SK-N-SH (cell line): ENCODE results near the gene DYRK2. TPM values are rescaled to one million over a fixed set of nuclear protein-coding genes. Genes with fewer than 3 reads are reported as not detected.

Experiments used
- CTCF ChIA-PET: fragments of 300-600, 350-600 bp; formaldehyde crosslinking; extraction: SDS; loops from one replicate; lab custom pipeline; 2021; lab: Yijun Ruan, JAX
- POLR2A ChIA-PET: fragments of 350-600 bp; sonication (Branson Sonifier 250); formaldehyde crosslinking; extraction: SDS; loops from one replicate; lab custom pipeline; 2020; ENCODE audit warnings: antibody characterized with exemption, inconsistent platforms; lab: Yijun Ruan, JAX
- DNase-seq: peaks from one replicate; pipeline ENCODE4 v3.0.0; 2012
- H2AFZ ChIP-seq: fragments of 200-600 bp; sonication (generic); 2 replicates; pipeline ENCODE4 v1.8.1; 2016; ENCODE audit warnings: antibody characterized with exemption, mild to moderate bottlenecking, low read depth
- H3F3A ChIP-seq: fragments of 200-600 bp; sonication (generic); replicated peaks from 2 replicates; pipeline ENCODE3; 2016; ENCODE audit warnings: antibody characterized with exemption, mild to moderate bottlenecking; ENCODE audit not compliant: insufficient read depth
- H3K27ac ChIP-seq, 2 experiments: fragments of 200-500 bp in 1 of 2; fragments of 200-600 bp in 1 of 2; sonication (Bioruptor generic) in 1 of 2; sonication (generic), shearing (Covaris generic) in 1 of 2; 2 replicates each; pipeline versions ENCODE4 v1.5.1 to v1.6.1; 2014 to 2016; ENCODE audit warnings: low read depth in 2 of 2, inconsistent platforms in 1 of 2, low read length in 1 of 2, mild to moderate bottlenecking in 1 of 2, mixed read lengths in 1 of 2
- H3K27me3 ChIP-seq: fragments of 200-600 bp; sonication (generic), shearing (Covaris generic); 2 replicates; pipeline ENCODE4 v1.6.1; 2016; ENCODE audit warnings: mixed run types; ENCODE audit not compliant: insufficient read depth
- H3K36me3 ChIP-seq, 2 experiments: fragments of 200-500 bp in 1 of 2; fragments of 200-600 bp in 1 of 2; sonication (Bioruptor generic) in 1 of 2; sonication (generic) in 1 of 2; replicated peaks in 1 of 2; 2 replicates each; pipeline versions ENCODE3 to v1.5.1; 2014 to 2016; ENCODE audit warnings: low read length in 1 of 2, mild to moderate bottlenecking in 1 of 2; ENCODE audit not compliant: insufficient read depth in 2 of 2, control insufficient read depth in 1 of 2
- H3K4me1 ChIP-seq, 2 experiments: fragments of 200-500 bp in 1 of 2; fragments of 200-600 bp in 1 of 2; sonication (Bioruptor generic) in 1 of 2; sonication (generic), shearing (Covaris generic) in 1 of 2; 2 replicates each; pipeline versions ENCODE4 v1.5.1 to v1.6.1; 2014 to 2016; ENCODE audit warnings: low read depth in 1 of 2, low read length in 1 of 2, mixed run types in 1 of 2; ENCODE audit not compliant: insufficient read depth in 2 of 2, control insufficient read depth in 1 of 2
- H3K4me2 ChIP-seq: fragments of 200-600 bp; sonication (generic), shearing (Covaris generic); 2 replicates; pipeline ENCODE4 v1.6.1; 2017; ENCODE audit warnings: mixed run types
- H3K4me3 ChIP-seq, 2 experiments: fragments of 200-500 bp in 1 of 2; fragments of 200-600 bp in 1 of 2; sonication (Bioruptor generic) in 1 of 2; sonication (generic), shearing (Covaris generic) in 1 of 2; 2 replicates each; pipeline versions ENCODE4 v1.5.1 to v1.8.1; 2014 to 2016; ENCODE audit warnings: low read depth in 2 of 2, inconsistent platforms in 1 of 2, low read length in 1 of 2, mild to moderate bottlenecking in 1 of 2, mixed read lengths in 1 of 2, moderate library complexity in 1 of 2
- H3K79me2 ChIP-seq: fragments of 200-600 bp; sonication (generic); 2 replicates; pipeline ENCODE4 v1.8.1; 2017; ENCODE audit warnings: mild to moderate bottlenecking; ENCODE audit not compliant: insufficient read depth
- H3K9ac ChIP-seq: fragments of 200-600 bp; sonication (generic); 2 replicates; pipeline ENCODE4 v1.6.1; 2017; ENCODE audit warnings: mixed run types
- H3K9me2 ChIP-seq: fragments of 200-600 bp; sonication (generic); 2 replicates; pipeline ENCODE4 v1.6.1; 2017; ENCODE audit warnings: mixed run types
- H3K9me3 ChIP-seq: fragments of 200-600 bp; sonication (generic); 2 replicates; pipeline ENCODE4 v1.6.1; 2017; ENCODE audit warnings: mixed run types, mild to moderate bottlenecking, moderate library complexity
- H4K20me1 ChIP-seq: fragments of 200-600 bp; sonication (generic); 2 replicates; pipeline ENCODE4 v1.6.1; 2017; ENCODE audit warnings: mild to moderate bottlenecking, mixed run types; ENCODE audit not compliant: insufficient read depth
- CHD2 ChIP-seq: fragments of 150-350 bp; IDR thresholded peaks from 2 replicates; pipeline ENCODE4 v1.6.1; 2018; ENCODE audit warnings: low read length; ENCODE audit not compliant: partially characterized antibody
- CTCF ChIP-seq: fragments of 200-600 bp; sonication (generic); IDR thresholded peaks from 2 replicates; pipeline ENCODE4 v1.6.1; 2017; ENCODE audit warnings: antibody characterized with exemption, mild to moderate bottlenecking, moderate library complexity
- GATA2 ChIP-seq: sonication (generic); formaldehyde crosslinking; IDR thresholded peaks from 2 replicates; pipeline ENCODE4 v1.5.0; 2020; ENCODE audit warnings: mild to moderate bottlenecking, missing genetic modification reagents
- JUND ChIP-seq: IDR thresholded peaks from 2 replicates; pipeline ENCODE4 v1.4.0; 2012
- MAX ChIP-seq: IDR thresholded peaks from 2 replicates; pipeline ENCODE4 v1.4.0; 2012; ENCODE audit warnings: low read depth
- MEF2A ChIP-seq: IDR thresholded peaks from 2 replicates; pipeline ENCODE4 v1.4.0; 2012; ENCODE audit warnings: low read depth, borderline replicate concordance
- MXI1 ChIP-seq: IDR thresholded peaks from 2 replicates; pipeline ENCODE4 v1.6.1; 2012; ENCODE audit warnings: mild to moderate bottlenecking, low read depth, low read length, improper control_type of control experiment
- NRF1 ChIP-seq: IDR thresholded peaks from 2 replicates; pipeline ENCODE4 v1.6.1; 2012; ENCODE audit warnings: low read depth, mild to moderate bottlenecking, low read length
- RAD21 ChIP-seq: IDR thresholded peaks from 2 replicates; pipeline ENCODE4 v1.6.1; 2012; ENCODE audit warnings: mild to moderate bottlenecking, low read length
- REST ChIP-seq: IDR thresholded peaks from 2 replicates; pipeline ENCODE4 v1.6.1; 2012; ENCODE audit warnings: mild to moderate bottlenecking, low read depth, low read length, moderate library complexity
- RFX5 ChIP-seq: IDR thresholded peaks from 2 replicates; pipeline ENCODE4 v1.6.1; 2012; ENCODE audit warnings: mild to moderate bottlenecking, improper control_type of control experiment, low read length
- RXRA ChIP-seq: IDR thresholded peaks from 2 replicates; pipeline ENCODE4 v1.4.0; 2012; ENCODE audit warnings: low read depth, mild to moderate bottlenecking, borderline replicate concordance
- SIN3A ChIP-seq: IDR thresholded peaks from 2 replicates; pipeline ENCODE4 v1.6.1; 2012; ENCODE audit warnings: low read depth, mild to moderate bottlenecking, low read length, moderate library complexity, borderline replicate concordance
- SMC3 ChIP-seq: IDR thresholded peaks from 2 replicates; pipeline ENCODE4 v1.6.1; 2012; ENCODE audit warnings: low read depth, low read length, improper control_type of control experiment
- TEAD4 ChIP-seq: IDR thresholded peaks from 2 replicates; pipeline ENCODE4 v1.4.0; 2012; ENCODE audit warnings: mild to moderate bottlenecking, borderline replicate concordance; ENCODE audit not compliant: insufficient read depth
- USF1 ChIP-seq: IDR thresholded peaks from 2 replicates; pipeline ENCODE4 v1.4.0; 2012; ENCODE audit warnings: low read depth, borderline replicate concordance
- YY1 ChIP-seq: IDR thresholded peaks from 2 replicates; pipeline ENCODE4 v1.4.0; 2012; ENCODE audit warnings: low read depth, mild to moderate bottlenecking
- ZBTB33 ChIP-seq: IDR thresholded peaks from 2 replicates; pipeline ENCODE4 v1.4.0; 2012; ENCODE audit warnings: low read depth, borderline replicate concordance
- WGBS: methylation state at CpG from one replicate; pipeline ENCODE4 v1.1.6; 2017; ENCODE audit warnings: low lambda C conversion rate; 5-methylcytosine and 5-hydroxymethylcytosine counted together
- polyA plus RNA-seq, 3 experiments: library from polyadenylated mRNA; depleted of rRNA; stranded (reverse); fragments of >200 nt; gene quantifications; 2 replicates each; pipeline ENCODE4 v1.2.3, GENCODE V29; 2012

Gene DYRK2
- polyA plus RNA-seq, 1 of the 3 experiments (the other 2 are of a cell fraction) = 48.8 TPM

- ChIA-PET POLR2A (no interaction called here), CTCF (no interaction called here)
- no peaks in the 10 kb centered on the region for H3K27me3 ChIP-seq
- TF ChIP-seq CHD2 = no peak
- no peak for TF ChIP-seq GATA2 (CRISPR knock-in tag)
- TF ChIP-seq NRF1 = no peak
- no peak for TF ChIP-seq MXI1
- TF ChIP-seq RXRA = no peak
- no peak for TF ChIP-seq USF1
- no peak for TF ChIP-seq JUND
- no peak for TF ChIP-seq TEAD4
- TF ChIP-seq MAX = no peak
- no peak for TF ChIP-seq CTCF
- no peak for TF ChIP-seq SIN3A
- no peak for TF ChIP-seq RFX5
- no peak for TF ChIP-seq RAD21
- no peak for TF ChIP-seq SMC3
- TF ChIP-seq REST = no peak
- no peak for TF ChIP-seq MEF2A
- no peak for TF ChIP-seq YY1
- TF ChIP-seq ZBTB33 = no peak
- peaks cover 6% of the 10 kb centered on the region; the same call in 1 of the 2 replicates for H3K79me2 ChIP-seq
- DNase-seq = no peak
- H3K4me1 ChIP-seq = peaks cover 7 to 16% of the 10 kb centered on the region in 2 experiments
- peaks cover 48% of the 10 kb centered on the region for H3F3A ChIP-seq
- no peak overlapping the region for H3K9ac ChIP-seq
- H4K20me1 ChIP-seq = no peaks in the 10 kb centered on the region
- H3K4me3 ChIP-seq = no peak overlapping the region
- no peak overlapping the region for H2AFZ ChIP-seq
- 100% methylated on average over 3 of the region's 3 CpGs for WGBS
- H3K27ac ChIP-seq = peak overlapping the region in 1 of 2 experiments; percentile 99; a peak in 1 of 4 replicates
- H3K36me3 ChIP-seq = peaks cover 0 to 24% of the 10 kb centered on the region in 2 experiments
- H3K4me2 ChIP-seq = no peak overlapping the region
- H3K9me2 ChIP-seq = no peaks in the 10 kb centered on the region
- H3K9me3 ChIP-seq = no peaks in the 10 kb centered on the region
Observed at GRCh38 chr12:67674417-67674816, 25.9 kb downstream of the DYRK2 start.
